Measurements from ENCODE around the gene LINC00237.

The LINC00237 gene

GRCh38 chr20:21047981-21048380 is 58.2 kb downstream of the LINC00237 start:
- Mint-ChIP-seq H3K9me3 (peaks cover 11% of the 10 kb centered on the region), H3K27ac (no peak overlapping the region)
- no peak for TF ChIP-seq CTCF (IDR thresholded peaks at IDR 0.05)

GRCh38 chr20:21046413-21047070 is 59.6 kb downstream of the LINC00237 start:
- H3K4me1 Mint-ChIP-seq: no peaks in the 10 kb centered on the region
- H3K9me3 Mint-ChIP-seq: peaks cover 10% of the 10 kb centered on the region
- no peaks in the 10 kb centered on the region for H3K36me3 Mint-ChIP-seq (ENCODE audit: low read depth)
- no peak for TF ChIP-seq CTCF (IDR thresholded peaks at IDR 0.05)
- no peak for DNase-seq
- H3K27ac Mint-ChIP-seq: no peak overlapping the region
- no peak overlapping the region for H3K4me3 Mint-ChIP-seq
- peaks cover 2% of the 10 kb centered on the region for H3K27me3 Mint-ChIP-seq (ENCODE audit: low read depth, poor library complexity)

More at GRCh38 chr20:21047981-21048380, 58.2 kb downstream of the LINC00237 start:
- Mint-ChIP-seq H3K27me3 (ENCODE audit: low read depth, poor library complexity) (peaks cover 7% of the 10 kb centered on the region), H3K4me3 (no peak overlapping the region), H3K4me1 (peaks cover 11% of the 10 kb centered on the region), H3K36me3 (ENCODE audit: low read depth) (no peaks in the 10 kb centered on the region)
- no peak for DNase-seq
